Activated CD8-positive, alpha-beta memory T cell treated with anti-CD3 and anti-CD28 coated beads for 48 hours (primary cell): ENCODE results near the gene ZBTB32.

Experiments used
- DNase-seq, 3 experiments: peaks; one replicate each; pipeline ENCODE4 v3.0.0-alpha.2; 2020; ENCODE audit warnings: low read depth in 2 of 3, low spot score in 2 of 3

Gene ZBTB32

GRCh38 chr19:35695895-35696422 is 8.4 kb upstream of the ZBTB32 start:
- no peak for DNase-seq

- DNase-seq: no peak
These were observed 7.5 kb upstream of the ZBTB32 start for GRCh38 chr19:35696835-35697234.

DNA sequence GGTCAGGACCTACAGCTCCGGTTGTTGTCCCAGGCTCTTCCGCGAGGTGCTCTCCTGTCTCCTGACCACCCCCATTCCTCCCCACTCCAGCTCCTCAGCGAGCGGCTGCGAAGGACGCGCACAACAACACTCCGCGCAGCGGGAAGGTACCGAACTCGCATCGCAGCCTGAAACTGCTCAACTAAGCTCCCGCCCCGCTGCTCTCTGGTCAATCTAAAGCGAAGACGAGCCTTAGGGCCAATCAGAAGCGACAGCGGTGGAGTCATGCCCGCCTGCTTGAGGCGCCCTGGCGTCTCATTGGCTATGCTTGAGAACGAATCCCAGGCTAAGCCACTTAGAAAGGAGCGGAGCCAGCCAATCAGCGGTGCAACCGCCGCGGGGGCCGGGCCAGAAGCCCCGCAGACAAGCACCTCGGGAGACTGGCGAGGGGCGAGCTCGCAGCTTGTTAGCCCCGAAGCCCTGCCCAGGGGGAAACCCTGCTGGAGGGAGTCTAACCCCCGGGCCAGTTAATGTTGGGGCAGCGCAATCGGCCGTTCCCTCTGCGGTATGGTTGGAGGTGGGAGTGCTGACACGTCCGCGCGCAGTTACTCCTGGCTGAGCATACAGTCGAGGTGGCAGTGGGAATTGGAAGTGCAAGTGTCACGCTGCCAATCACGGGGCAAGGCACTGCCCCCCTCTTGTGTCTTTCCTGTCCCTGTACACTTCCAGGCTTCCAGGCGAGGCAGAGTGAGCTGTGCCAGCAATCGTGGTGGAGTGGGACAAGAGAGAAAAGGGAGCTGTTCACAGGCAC is 1.9 kb upstream of the ZBTB32 start:
- peak; percentile 64 to 83 (median 83) for DNase-seq

DNA sequence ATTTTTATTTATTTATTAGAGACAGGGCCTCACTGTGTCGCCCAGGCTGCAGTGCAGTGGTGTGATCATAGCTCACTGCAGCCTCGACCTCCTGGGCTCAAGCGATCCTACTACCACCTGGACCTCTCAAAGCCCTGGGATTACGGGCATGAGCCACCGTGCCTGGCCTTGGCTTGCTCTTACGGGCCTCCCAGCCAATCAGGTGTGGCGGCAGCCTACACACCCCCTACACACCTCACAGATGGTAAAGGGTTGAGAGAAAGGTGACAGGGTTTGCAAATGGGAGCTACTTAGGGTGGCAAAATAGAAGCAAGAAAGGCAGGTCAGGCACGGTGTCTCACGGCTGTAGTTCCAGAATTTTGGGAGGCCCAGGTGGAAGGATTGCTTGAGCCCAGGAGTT is 1.0 kb upstream of the ZBTB32 start:
- DNase-seq: no peak

- no peak for DNase-seq
These were observed 4.0 kb downstream of the ZBTB32 start for GRCh38 chr19:35708391-35708790.

DNA sequence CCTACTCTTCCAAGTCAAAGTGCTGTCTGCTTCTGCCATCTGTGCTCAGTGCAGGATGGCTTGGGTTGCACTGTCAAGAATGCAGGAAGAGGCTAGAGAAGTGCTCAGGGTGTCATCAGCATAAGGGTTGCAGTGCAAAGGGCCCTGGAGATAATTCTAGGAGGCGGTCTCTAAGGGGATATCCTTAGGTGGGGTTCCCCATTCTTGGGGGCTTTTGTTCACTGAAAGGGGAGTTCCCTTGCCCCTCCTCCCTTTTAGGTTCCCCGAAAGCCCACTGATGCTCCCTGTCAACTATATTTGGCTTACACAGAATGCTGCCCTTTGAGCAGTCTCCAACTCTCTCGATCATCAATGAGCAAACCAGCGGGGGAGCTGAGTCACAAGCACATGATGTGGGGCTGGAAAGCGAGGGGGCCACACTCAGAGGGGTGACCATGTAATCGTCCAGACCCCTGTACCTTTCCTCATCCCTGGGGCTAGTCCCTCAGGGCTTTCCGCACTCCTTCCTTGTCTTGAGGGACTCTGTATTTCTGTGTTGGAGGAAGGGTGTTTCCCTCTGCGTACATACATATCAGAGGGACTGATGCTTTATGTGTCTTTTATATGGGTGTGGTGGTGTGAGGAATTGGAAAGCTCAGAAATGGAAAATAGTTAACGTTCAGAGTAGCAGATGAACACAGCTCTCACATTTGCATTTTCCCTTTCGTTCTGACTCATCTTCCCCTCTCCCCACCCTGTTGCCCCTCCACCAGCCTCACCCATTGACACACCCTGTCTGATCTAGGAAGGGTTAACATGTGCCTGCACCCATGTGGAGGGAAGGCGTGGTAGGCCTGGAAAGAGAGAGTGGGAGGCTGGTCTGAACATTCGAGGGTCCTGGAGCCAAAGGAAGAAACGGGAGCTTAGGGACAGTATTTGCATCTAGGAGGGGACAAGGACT is 6.7 kb downstream of the ZBTB32 start:
- DNase-seq: peak in 2 of 3 experiments; percentile 56 to 65

- DNase-seq: peak; percentile 60 to 76 (median 60)
These were observed 8.5 kb downstream of the ZBTB32 start for GRCh38 chr19:35712567-35713505.

GRCh38 chr19:35713506-35713850 is 9.1 kb downstream of the ZBTB32 start:
- DNase-seq: no peak

DNA sequence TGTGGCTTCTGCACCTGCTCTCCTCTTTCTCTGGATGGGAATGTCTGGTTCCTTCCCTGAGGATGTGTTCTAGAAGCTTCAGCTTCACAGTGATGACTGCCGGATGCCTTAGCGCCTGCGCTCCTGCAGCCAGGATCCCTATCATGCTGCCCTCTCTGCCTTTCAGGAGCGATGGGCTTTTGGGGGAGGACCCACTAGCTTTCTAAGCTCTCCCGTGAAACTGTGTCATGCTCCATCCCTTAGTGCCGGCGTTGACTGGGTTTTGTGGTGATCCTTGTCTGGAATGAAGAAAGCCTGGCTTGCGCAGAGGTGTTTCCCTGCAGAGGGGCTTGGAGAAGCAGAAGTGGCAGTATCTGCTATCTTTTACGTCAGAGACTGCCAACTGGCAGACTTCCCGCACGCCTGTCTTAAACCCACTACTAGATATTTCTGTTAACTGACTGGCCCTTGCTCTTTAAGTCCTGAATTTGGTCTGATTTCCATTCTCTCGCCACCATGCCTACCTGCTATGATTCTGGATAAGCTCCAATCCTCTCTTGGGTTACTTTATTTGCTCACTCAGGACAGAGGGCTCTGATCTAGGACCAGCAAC is 9.6 kb downstream of the ZBTB32 start:
- DNase-seq: no peak

- DNase-seq: no peak
These were observed 10.4 kb downstream of the ZBTB32 start for GRCh38 chr19:35714601-35715354.

GRCh38 chr19:35715355-35715809 is 11.0 kb downstream of the ZBTB32 start:
- no peak for DNase-seq

- DNase-seq: no peak
These were observed 11.8 kb downstream of the ZBTB32 start for GRCh38 chr19:35715981-35716800.

DNA sequence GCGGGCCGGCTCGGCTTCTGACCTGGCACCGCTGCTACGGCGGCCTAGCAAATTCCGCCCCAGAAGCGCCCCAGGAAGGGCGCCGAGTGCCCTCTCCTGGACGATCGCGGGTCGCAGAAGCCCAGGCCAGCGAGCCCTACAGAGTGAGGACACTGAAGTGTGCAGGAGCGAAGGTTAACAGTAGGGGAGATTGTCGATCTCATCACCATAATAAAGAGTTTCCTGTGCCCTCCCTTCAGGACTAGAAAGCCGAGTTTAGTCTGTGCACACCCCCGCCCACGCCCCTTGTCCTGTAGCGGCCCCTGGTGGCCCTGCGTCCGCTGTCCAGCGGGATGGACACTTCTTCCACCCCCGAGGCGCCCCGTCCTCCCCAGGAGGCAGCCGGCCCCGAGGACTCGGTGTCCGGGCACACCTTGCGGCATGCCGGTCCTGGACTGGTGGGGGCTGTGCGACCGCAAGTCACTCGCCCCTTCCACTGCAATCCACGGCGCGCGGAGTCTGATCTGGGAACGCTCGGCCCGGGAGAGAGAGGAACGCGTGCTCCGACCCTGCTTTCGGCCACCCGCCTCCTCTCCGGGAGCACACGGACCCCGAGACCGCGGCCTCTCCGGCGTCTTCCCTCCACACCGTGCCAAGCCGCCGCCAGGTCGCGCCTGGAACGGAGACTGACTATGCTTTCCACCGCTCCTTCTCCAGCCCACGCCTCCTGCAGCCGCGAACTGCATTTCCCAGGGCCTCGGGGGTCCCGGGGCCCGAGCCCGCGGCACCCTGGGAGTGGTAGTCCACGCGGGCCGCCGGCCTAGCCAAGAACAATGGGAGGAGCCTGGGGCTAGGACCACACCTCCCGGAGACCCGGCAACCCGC is 12.7 kb downstream of the ZBTB32 start:
- peak; percentile 65 to 89 (median 82) for DNase-seq

- DNase-seq: peak in 2 of 3 experiments; percentile 60 to 97
These were observed 13.4 kb downstream of the ZBTB32 start, which contains the start of gene KMT2B for GRCh38 chr19:35717665-35718344. Gene KMT2B, plus strand, starts transcription at chr19:35718003. Its CDS starts 16 bp downstream, at chr19:35718019.

- peak in 1 of 3 experiments; percentile 47 for DNase-seq
These were observed 14.1 kb downstream of the ZBTB32 start for GRCh38 chr19:35718345-35719041.

DNA sequence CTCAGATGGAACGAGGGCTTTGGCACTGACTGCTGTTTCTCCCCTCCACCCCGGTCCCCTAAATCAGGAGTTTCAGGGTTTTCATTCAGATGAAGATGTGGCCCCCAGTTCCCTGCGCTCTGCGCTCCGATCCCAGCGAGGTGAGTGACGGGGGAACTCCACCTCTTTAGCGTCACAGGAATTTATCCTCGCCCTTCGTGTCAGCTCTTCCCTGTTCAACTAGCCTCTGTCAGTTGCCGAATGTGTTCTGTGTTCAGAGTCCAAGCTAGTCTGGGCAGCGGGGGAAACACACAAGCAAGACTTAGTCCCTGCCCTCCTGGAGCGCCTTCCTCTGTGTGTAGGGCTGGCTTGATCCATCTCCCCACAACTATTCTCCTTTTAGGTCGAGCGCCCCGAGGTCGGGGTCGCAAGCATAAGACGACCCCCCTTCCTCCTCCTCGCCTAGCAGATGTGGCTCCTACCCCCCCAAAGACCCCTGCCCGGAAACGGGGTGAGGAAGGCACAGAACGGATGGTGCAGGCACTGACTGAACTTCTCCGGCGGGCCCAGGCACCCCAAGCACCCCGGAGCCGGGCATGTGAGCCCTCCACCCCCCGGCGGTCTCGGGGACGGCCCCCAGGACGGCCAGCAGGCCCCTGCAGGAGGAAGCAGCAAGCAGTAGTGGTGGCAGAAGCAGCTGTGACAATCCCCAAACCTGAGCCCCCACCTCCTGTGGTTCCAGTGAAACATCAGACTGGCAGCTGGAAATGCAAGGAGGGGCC is 15.2 kb downstream of the ZBTB32 start:
- no peak for DNase-seq
